KMS-11 (cell line): Measurements from ENCODE around the gene FBN1.

Experiments used
- H2AFZ ChIP-seq: fragments of 200-600 bp; sonication (generic); 2 replicates; pipeline ENCODE4 v1.6.1; 2016; ENCODE audit warnings: antibody characterized with exemption, mixed run types, low read depth
- H3K27ac ChIP-seq: fragments of 200-600 bp; sonication (generic); 2 replicates; pipeline ENCODE4 v1.6.1; 2016; ENCODE audit warnings: mild to moderate bottlenecking, mixed run types
- H3K27me3 ChIP-seq: fragments of 200-600 bp; sonication (generic); 2 replicates; pipeline ENCODE4 v1.6.1; 2017; ENCODE audit warnings: mild to moderate bottlenecking, low read depth, mixed run types, moderate library complexity; ENCODE audit not compliant: insufficient read depth
- H3K36me3 ChIP-seq: fragments of 200-600 bp; sonication (generic); 2 replicates; pipeline ENCODE4 v1.6.1; 2017; ENCODE audit warnings: mild to moderate bottlenecking, mixed run types; ENCODE audit not compliant: insufficient read depth
- H3K4me1 ChIP-seq: fragments of 200-600 bp; sonication (generic); 2 replicates; pipeline ENCODE4 v1.6.1; 2016; ENCODE audit warnings: mild to moderate bottlenecking, low read depth, mixed run types; ENCODE audit not compliant: poor library complexity, severe bottlenecking
- H3K4me2 ChIP-seq: fragments of 200-600 bp; sonication (generic); 2 replicates; pipeline ENCODE4 v1.7.0; 2016; ENCODE audit warnings: mild to moderate bottlenecking, mixed run types
- H3K4me3 ChIP-seq: fragments of 200-600 bp; sonication (generic); IDR thresholded peaks from 2 replicates; pipeline ENCODE4 v1.6.1; 2017; ENCODE audit warnings: low read depth, low read length, mixed read lengths; ENCODE audit not compliant: insufficient read depth
- H3K79me2 ChIP-seq: fragments of 200-600 bp; sonication (generic); 2 replicates; pipeline ENCODE4 v1.6.1; 2016; ENCODE audit warnings: low read depth, mixed run types; ENCODE audit not compliant: insufficient read depth
- H3K9ac ChIP-seq: fragments of 200-600 bp; sonication (generic); 2 replicates; pipeline ENCODE4 v1.6.1; 2016; ENCODE audit warnings: mild to moderate bottlenecking, mixed run types
- H4K20me1 ChIP-seq: fragments of 200-600 bp; sonication (generic); 2 replicates; pipeline ENCODE4 v1.6.1; 2016; ENCODE audit warnings: mild to moderate bottlenecking, mixed run types; ENCODE audit not compliant: insufficient read depth
- TF ChIP-seq, protein P1 (sequence below): fragments of 200-600 bp; sonication (generic); conservative IDR thresholded peaks from 2 replicates; pipeline ENCODE4 v1.6.1; 2017; ENCODE audit warnings: low read depth, mild to moderate bottlenecking, antibody characterized with exemption, low read length, moderate library complexity, mixed read lengths

FBN1 gene

DNA sequence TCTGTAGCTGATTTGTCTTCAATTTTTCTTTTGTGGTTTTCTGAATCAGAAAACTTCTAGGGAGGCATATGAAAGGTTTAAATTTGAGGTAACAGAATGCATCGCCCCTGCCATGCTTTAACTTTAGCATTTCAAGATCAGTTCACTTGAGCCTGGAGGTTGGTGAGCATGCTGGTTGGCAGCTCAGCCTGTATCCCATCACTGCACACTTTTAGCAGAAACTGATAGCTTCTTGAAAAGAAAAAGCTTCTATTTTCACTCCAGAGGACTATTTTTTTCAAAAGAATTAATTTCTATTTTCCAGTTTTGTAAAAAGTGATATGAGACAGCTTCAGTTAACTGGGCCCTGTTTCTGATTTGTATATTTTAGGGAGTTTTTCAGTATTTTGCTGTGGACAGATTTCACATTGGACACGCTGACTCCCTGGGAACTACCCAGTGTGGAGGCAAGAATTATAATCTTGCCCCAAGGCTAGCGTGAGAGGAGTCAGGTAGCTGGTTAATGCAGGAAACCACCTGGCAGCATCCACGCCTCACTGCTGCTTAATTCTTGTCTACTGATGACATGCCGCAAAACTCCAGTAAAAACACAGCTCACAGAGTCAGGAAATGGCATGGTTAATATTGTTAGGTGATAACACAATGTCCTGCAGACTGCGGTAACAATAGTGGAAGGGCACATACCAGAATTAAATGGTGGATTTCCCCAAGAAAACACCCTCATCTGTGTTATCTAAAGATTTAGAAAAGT, 242.9 kb downstream of the FBN1 start:
- Histone ChIP-seq H3K4me1 (peaks cover under 1% of the 10 kb centered on the region), H3K79me2 (no peaks in the 10 kb centered on the region), H3K4me3 (no peak overlapping the region), H3K27me3 (no peaks in the 10 kb centered on the region), H3K9ac (no peak overlapping the region), H4K20me1 (no peaks in the 10 kb centered on the region), H2AFZ (no peak overlapping the region), H3K36me3 (no peaks in the 10 kb centered on the region), H3K4me2 (no peak overlapping the region), H3K27ac (no peak overlapping the region)
- TF ChIP-seq, protein P1, sequence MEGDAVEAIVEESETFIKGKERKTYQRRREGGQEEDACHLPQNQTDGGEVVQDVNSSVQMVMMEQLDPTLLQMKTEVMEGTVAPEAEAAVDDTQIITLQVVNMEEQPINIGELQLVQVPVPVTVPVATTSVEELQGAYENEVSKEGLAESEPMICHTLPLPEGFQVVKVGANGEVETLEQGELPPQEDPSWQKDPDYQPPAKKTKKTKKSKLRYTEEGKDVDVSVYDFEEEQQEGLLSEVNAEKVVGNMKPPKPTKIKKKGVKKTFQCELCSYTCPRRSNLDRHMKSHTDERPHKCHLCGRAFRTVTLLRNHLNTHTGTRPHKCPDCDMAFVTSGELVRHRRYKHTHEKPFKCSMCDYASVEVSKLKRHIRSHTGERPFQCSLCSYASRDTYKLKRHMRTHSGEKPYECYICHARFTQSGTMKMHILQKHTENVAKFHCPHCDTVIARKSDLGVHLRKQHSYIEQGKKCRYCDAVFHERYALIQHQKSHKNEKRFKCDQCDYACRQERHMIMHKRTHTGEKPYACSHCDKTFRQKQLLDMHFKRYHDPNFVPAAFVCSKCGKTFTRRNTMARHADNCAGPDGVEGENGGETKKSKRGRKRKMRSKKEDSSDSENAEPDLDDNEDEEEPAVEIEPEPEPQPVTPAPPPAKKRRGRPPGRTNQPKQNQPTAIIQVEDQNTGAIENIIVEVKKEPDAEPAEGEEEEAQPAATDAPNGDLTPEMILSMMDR: no peak

GRCh38 chr15:48400086-48400485, 245.4 kb downstream of the FBN1 start:
- Histone ChIP-seq H3K27me3 (no peaks in the 10 kb centered on the region), H3K4me3 (no peak overlapping the region), H3K79me2 (no peaks in the 10 kb centered on the region), H3K9ac (no peak overlapping the region), H4K20me1 (no peaks in the 10 kb centered on the region), H3K27ac (no peak overlapping the region), H2AFZ (no peak overlapping the region), H3K4me1 (no peaks in the 10 kb centered on the region), H3K4me2 (no peak overlapping the region), H3K36me3 (no peaks in the 10 kb centered on the region)
- TF ChIP-seq, protein P1: no peak

DNA sequence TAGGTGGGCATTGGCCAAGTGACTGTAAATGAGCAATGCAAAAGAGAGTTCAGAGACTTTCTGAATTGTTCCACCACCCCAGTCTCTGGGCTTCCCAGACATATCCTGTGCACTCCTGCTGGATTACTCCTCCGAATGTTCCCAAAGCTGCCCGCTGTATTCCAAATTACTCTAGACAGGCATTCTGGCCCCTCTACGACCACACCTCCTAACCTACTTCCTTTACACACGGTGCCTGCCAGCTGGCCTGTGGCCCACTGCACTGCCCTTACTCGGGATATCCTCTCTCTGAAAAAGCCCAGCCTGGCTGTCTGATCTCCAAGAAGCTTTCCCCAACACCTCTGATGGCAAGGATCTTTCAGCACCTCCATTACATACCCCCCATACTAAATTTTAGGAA, 247.7 kb downstream of the FBN1 start:
- Histone ChIP-seq H3K27ac (no peak overlapping the region), H3K36me3 (no peaks in the 10 kb centered on the region), H3K4me2 (no peak overlapping the region), H3K27me3 (no peaks in the 10 kb centered on the region), H3K9ac (no peak overlapping the region), H2AFZ (no peak overlapping the region), H3K4me3 (no peak overlapping the region), H3K4me1 (no peaks in the 10 kb centered on the region), H3K79me2 (no peaks in the 10 kb centered on the region), H4K20me1 (no peaks in the 10 kb centered on the region)
- TF ChIP-seq, protein P1: no peak

GRCh38 chr15:48396020-48396419, 249.5 kb downstream of the FBN1 start:
- H3K4me2 ChIP-seq: no peak overlapping the region

More at GRCh38 chr15:48396020-48396419, 249.5 kb downstream of the FBN1 start:
- Histone ChIP-seq H3K27me3 (no peaks in the 10 kb centered on the region), H2AFZ (no peak overlapping the region), H3K36me3 (no peaks in the 10 kb centered on the region), H3K4me3 (no peak overlapping the region), H3K27ac (no peak overlapping the region), H3K9ac (no peak overlapping the region), H3K79me2 (no peaks in the 10 kb centered on the region), H3K4me1 (no peaks in the 10 kb centered on the region), H4K20me1 (no peaks in the 10 kb centered on the region)
- TF ChIP-seq, protein P1: no peak
